ENCODE measurements around the gene SERPINH1. TPM values are rescaled to one million over a fixed set of nuclear protein-coding genes. Genes with fewer than 3 reads are reported as not detected.

Gene SERPINH1
- total and polyA plus RNA-seq, 2 donors (not counting 3 experiments of a cell fraction or from before 2014, with no cell fraction given): 409 to 816 TPM

DNA sequence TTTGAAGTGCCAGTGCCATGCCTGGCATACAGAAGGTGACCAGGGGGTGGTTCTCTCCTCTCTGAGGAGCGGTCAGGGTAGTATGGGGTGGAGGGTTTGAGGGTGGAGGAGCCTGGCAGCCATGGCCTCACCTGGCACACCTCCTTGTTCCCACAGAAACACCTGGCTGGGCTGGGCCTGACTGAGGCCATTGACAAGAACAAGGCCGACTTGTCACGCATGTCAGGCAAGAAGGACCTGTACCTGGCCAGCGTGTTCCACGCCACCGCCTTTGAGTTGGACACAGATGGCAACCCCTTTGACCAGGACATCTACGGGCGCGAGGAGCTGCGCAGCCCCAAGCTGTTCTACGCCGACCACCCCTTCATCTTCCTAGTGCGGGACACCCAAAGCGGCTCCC is 9.6 kb downstream of the SERPINH1 start:
- BruUV-seq (replicated peaks): no TSS peak
- TF ChIP-seq POLR2AphosphoS5 (IDR thresholded peaks at IDR 0.05; ENCODE audit: insufficient read depth, low read depth, low read length) (no peak), FOS (IDR thresholded peaks at IDR 0.05; ENCODE audit: borderline replicate concordance, insufficient read depth, low read length) (no peak), MYC (IDR thresholded peaks at IDR 0.05; ENCODE audit: low read depth, low read length) (no peak), JUN (IDR thresholded peaks at IDR 0.05; ENCODE audit: borderline replicate concordance, insufficient read depth, insufficient read length, low read depth) (no peak), POLR2A (IDR thresholded peaks at IDR 0.05; ENCODE audit: low read depth, low read length) (no peak), GATA2 (IDR thresholded peaks at IDR 0.05; ENCODE audit: insufficient read depth, insufficient read length, low read depth, low read length) (no peak), EZH2 (IDR thresholded peaks at IDR 0.05; ENCODE audit: borderline replicate concordance, low read depth, low read length, severe bottlenecking) (no peak), MAX (IDR thresholded peaks at IDR 0.05; ENCODE audit: insufficient read depth, insufficient read length) (no peak)
- TF ChIP-seq, protein P1, sequence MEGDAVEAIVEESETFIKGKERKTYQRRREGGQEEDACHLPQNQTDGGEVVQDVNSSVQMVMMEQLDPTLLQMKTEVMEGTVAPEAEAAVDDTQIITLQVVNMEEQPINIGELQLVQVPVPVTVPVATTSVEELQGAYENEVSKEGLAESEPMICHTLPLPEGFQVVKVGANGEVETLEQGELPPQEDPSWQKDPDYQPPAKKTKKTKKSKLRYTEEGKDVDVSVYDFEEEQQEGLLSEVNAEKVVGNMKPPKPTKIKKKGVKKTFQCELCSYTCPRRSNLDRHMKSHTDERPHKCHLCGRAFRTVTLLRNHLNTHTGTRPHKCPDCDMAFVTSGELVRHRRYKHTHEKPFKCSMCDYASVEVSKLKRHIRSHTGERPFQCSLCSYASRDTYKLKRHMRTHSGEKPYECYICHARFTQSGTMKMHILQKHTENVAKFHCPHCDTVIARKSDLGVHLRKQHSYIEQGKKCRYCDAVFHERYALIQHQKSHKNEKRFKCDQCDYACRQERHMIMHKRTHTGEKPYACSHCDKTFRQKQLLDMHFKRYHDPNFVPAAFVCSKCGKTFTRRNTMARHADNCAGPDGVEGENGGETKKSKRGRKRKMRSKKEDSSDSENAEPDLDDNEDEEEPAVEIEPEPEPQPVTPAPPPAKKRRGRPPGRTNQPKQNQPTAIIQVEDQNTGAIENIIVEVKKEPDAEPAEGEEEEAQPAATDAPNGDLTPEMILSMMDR (IDR thresholded peaks at IDR 0.05; ENCODE audit: extremely low read depth in 1 of 2, insufficient read depth in 1 of 2, low read depth in 1 of 2, low read length in 2 of 2): no peak
- Histone ChIP-seq H3K9ac (replicated peaks; ENCODE audit: extremely low read depth, insufficient read depth, low read length) (no peak overlapping the region), H3K4me3 (replicated peaks in 1 of 3; ENCODE audit: insufficient read depth in 1 of 3, low read depth in 1 of 3, low read length in 3 of 3) (no peak overlapping the region), H3K9me3 (replicated peaks; ENCODE audit: control insufficient read depth, insufficient read depth, low read length) (no peaks in the 10 kb centered on the region), H3K9me1 (replicated peaks; ENCODE audit: control insufficient read depth, extremely low read depth, insufficient read depth, low read length) (no peaks in the 10 kb centered on the region), H3K36me3 (ENCODE audit: control insufficient read depth in 2 of 2, extremely low read depth in 1 of 2, insufficient read depth in 2 of 2, low read length in 2 of 2) (peaks cover 24 to 66% of the 10 kb centered on the region in 2 experiments), H3K4me2 (ENCODE audit: insufficient read depth, low read length) (no peak overlapping the region), H2AFZ (ENCODE audit: low read depth, low read length) (no peak overlapping the region), H3K79me2 (ENCODE audit: control insufficient read depth, insufficient read depth, low read length) (peaks cover 20% of the 10 kb centered on the region), H3K27ac (ENCODE audit: insufficient read depth, low read depth, low read length) (no peak overlapping the region), H3K27me3 (ENCODE audit: control insufficient read depth in 2 of 2, insufficient read depth in 2 of 2, low read length in 2 of 2) (no peaks in the 10 kb centered on the region), H4K20me1 (replicated peaks; ENCODE audit: control insufficient read depth, extremely low read depth, insufficient read depth, low read length) (no peaks in the 10 kb centered on the region), H3K4me1 (ENCODE audit: control insufficient read depth, extremely low read depth, insufficient read depth, low read length) (peaks cover 3% of the 10 kb centered on the region)
- intact Hi-C loops (cut with micrococcal nuclease): no loop called here
- ChIA-PET CTCF (interaction anchor here (1.3 to 9.1 kb wide), 2 partner anchors 10 to 18 kb away, joined by 3 to 107 read pairs; partner anchors contain the start of gene SERPINH1), POLR2A (no interaction called here)
- dilution Hi-C loops (cut with MboI; ENCODE audit: extremely low pct_ligation_motif_present, low sequenced_read_pairs): no loop called here
- DNase-seq (ENCODE audit: low read depth, low spot score): no peak
- FAIRE-seq: no peak
